DLD1 (cell line): ENCODE results near the gene EP300.
"Not testable (repeated sequence)": the region's sequence is repeated elsewhere in the genome, so short reads cannot be mapped to it uniquely, and the experiment has no call there.

Experiments
- in situ Hi-C: cut with HindIII; loops from 2 replicates; pipeline ENCODE4 v1.10.0; 2017; ENCODE audit warnings: low sequenced_read_pairs

EP300 gene

GRCh38 chr22:41078931-41079330, 13.5 kb upstream of the EP300 start:
- in situ Hi-C loops: no loop called here

- in situ Hi-C loops: no loop called here
Observed at GRCh38 chr22:41085842-41086241, 6.5 kb upstream of the EP300 start.

GRCh38 chr22:41091132-41092022, 1.0 kb upstream of the EP300 start:
- in situ Hi-C loops: no loop called here

- in situ Hi-C loops: no loop called here
Observed at GRCh38 chr22:41092847-41093411, 537 bp downstream of the EP300 start.

GRCh38 chr22:41094041-41094593, 1.7 kb downstream of the EP300 start:
- in situ Hi-C loops: no loop called here

GRCh38 chr22:41096391-41096790, 4.0 kb downstream of the EP300 start:
- in situ Hi-C loops: no loop called here

GRCh38 chr22:41096841-41097240, 4.4 kb downstream of the EP300 start:
- in situ Hi-C loops: no loop called here

- in situ Hi-C loops: no loop called here
Observed at GRCh38 chr22:41099036-41099435, 6.6 kb downstream of the EP300 start.

GRCh38 chr22:41106122-41106968, 14.0 kb downstream of the EP300 start:
- in situ Hi-C loops: no loop called here

GRCh38 chr22:41106969-41107325, 14.6 kb downstream of the EP300 start:
- in situ Hi-C loops: not testable (repeated sequence)

- in situ Hi-C loops: no loop called here
Observed at GRCh38 chr22:41110968-41111367, 18.6 kb downstream of the EP300 start.

- in situ Hi-C loops: no loop called here
Observed at GRCh38 chr22:41116342-41116741, 23.9 kb downstream of the EP300 start.

GRCh38 chr22:41117127-41117965, 25.0 kb downstream of the EP300 start:
- in situ Hi-C loops: no loop called here

- in situ Hi-C loops: no loop called here
Observed at GRCh38 chr22:41123151-41123550, 30.8 kb downstream of the EP300 start.

GRCh38 chr22:41124086-41124485, 31.7 kb downstream of the EP300 start:
- in situ Hi-C loops: no loop called here

GRCh38 chr22:41127451-41127850, 35.1 kb downstream of the EP300 start:
- in situ Hi-C loops: no loop called here

GRCh38 chr22:41128606-41129005, 36.2 kb downstream of the EP300 start:
- in situ Hi-C loops: no loop called here

GRCh38 chr22:41132550-41132949, 40.2 kb downstream of the EP300 start:
- in situ Hi-C loops: no loop called here

- in situ Hi-C loops: no loop called here
Observed at GRCh38 chr22:41140365-41140957, 48.1 kb downstream of the EP300 start.

GRCh38 chr22:41145921-41146320, 53.5 kb downstream of the EP300 start:
- in situ Hi-C loops: not testable (repeated sequence)
